ENCODE measurements around the gene POLE3.
"Not testable (repeated sequence)": the region's sequence is repeated elsewhere in the genome, so short reads cannot be mapped to it uniquely, and the experiment has no call there.

POLE3 gene

GRCh38 chr9:113401027-113401792 is 9.3 kb downstream of the POLE3 start, which contains the start of gene ALAD:
Gene ALAD, minus strand, starts transcription at chr9:113401284. Its CDS starts 7,725 bp downstream, at chr9:113393559.
- peak; percentile 95 for DNase-seq

- DNase-seq, result no peak
Observed at GRCh38 chr9:113399646-113400200, 10.8 kb downstream of the POLE3 start.

GRCh38 chr9:113398796-113399195 is 11.7 kb downstream of the POLE3 start:
- DNase-seq, result no peak

- no peak for DNase-seq
Observed at GRCh38 chr9:113397203-113397631, 13.3 kb downstream of the POLE3 start.

GRCh38 chr9:113395000-113395861 is 15.2 kb downstream of the POLE3 start:
- no peak for DNase-seq

GRCh38 chr9:113393281-113393680 is 17.2 kb downstream of the POLE3 start:
- DNase-seq, result no peak

GRCh38 chr9:113391917-113392316 is 18.6 kb downstream of the POLE3 start:
- no peak for DNase-seq

GRCh38 chr9:113390192-113390960 is 20.1 kb downstream of the POLE3 start:
- no peak for DNase-seq

GRCh38 chr9:113389451-113389850 is 21.0 kb downstream of the POLE3 start:
- DNase-seq, result no peak

- no peak for DNase-seq
Observed at GRCh38 chr9:113388833-113389232, 21.6 kb downstream of the POLE3 start.

- DNase-seq, result no peak
Observed at GRCh38 chr9:113387560-113388230, 22.8 kb downstream of the POLE3 start.

- no peak for DNase-seq
Observed at GRCh38 chr9:113386571-113387393, 23.7 kb downstream of the POLE3 start.

GRCh38 chr9:113381909-113382411 is 28.5 kb downstream of the POLE3 start:
- no peak for DNase-seq

GRCh38 chr9:113381441-113381840 is 29.0 kb downstream of the POLE3 start:
- not testable (repeated sequence) for DNase-seq

GRCh38 chr9:113380869-113381378 is 29.6 kb downstream of the POLE3 start:
- DNase-seq, result no peak

- DNase-seq, result not testable (repeated sequence)
Observed at GRCh38 chr9:113379829-113380210, 30.7 kb downstream of the POLE3 start.

GRCh38 chr9:113379094-113379828 is 31.2 kb downstream of the POLE3 start:
- not testable (repeated sequence) for DNase-seq

- DNase-seq, result no peak
Observed at GRCh38 chr9:113376634-113377567, 33.6 kb downstream of the POLE3 start, which contains the start of gene HDHD3. Gene HDHD3, minus strand, starts transcription at chr9:113376986. Its CDS starts 2,632 bp downstream, at chr9:113374354.
